SIG-M5 treated with dmso at 0.1 percent for 504 hours (cell line): ENCODE data around the gene PHOX2A.
"Not testable (repeated sequence)": the region's sequence is repeated elsewhere in the genome, so short reads cannot be mapped to it uniquely, and the experiment has no call there.

Experiments used
- DNase-seq: peaks from one replicate; lab custom pipeline; 2025; ENCODE audit not compliant: unreplicated experiment; lab: John Stamatoyannopoulos, UW

PHOX2A gene

GRCh38 chr11:72223615-72224563 is 20.1 kb downstream of the PHOX2A start:
- peak; percentile 64 for DNase-seq

GRCh38 chr11:72222907-72223614 is 20.9 kb downstream of the PHOX2A start:
- peak; percentile 95 for DNase-seq

DNA sequence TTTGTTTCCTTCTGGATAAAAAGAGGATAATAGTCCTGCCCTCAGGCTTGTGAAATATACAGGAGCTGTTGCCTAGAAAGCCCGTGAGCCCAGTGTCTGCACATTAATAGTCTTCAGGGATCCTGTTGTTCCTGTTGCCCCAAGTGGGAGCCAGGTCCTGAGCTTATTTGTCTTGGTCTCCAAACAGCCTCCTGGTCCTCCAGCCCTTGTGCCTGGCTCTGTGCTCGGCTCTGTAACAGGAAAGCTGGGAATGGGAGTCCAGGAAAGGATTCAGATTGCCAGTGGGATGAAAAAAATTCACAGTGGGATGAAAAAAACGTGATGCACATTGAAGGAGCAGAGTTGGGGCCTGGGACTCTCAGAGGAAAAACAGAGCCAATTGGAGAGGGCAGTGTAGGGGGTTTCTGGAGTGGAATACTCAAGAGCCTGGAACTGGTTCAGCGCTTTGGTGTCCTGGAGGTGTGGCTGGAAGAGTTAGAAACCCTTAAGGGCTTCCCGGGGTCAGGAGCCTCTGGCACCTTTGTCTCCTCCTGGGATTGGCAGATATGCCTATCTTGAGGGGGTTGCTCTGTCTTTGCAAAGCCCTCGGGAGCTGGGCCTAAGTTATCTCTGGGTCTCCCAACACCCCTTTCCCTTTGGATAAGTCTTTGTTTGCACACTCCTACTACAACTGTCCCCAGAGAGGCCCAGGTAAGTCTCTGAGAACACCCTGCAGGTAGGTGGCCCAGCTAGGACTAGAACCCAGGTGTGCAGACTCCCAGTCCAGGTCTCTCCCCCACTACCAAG is 21.7 kb downstream of the PHOX2A start:
- no peak for DNase-seq

DNA sequence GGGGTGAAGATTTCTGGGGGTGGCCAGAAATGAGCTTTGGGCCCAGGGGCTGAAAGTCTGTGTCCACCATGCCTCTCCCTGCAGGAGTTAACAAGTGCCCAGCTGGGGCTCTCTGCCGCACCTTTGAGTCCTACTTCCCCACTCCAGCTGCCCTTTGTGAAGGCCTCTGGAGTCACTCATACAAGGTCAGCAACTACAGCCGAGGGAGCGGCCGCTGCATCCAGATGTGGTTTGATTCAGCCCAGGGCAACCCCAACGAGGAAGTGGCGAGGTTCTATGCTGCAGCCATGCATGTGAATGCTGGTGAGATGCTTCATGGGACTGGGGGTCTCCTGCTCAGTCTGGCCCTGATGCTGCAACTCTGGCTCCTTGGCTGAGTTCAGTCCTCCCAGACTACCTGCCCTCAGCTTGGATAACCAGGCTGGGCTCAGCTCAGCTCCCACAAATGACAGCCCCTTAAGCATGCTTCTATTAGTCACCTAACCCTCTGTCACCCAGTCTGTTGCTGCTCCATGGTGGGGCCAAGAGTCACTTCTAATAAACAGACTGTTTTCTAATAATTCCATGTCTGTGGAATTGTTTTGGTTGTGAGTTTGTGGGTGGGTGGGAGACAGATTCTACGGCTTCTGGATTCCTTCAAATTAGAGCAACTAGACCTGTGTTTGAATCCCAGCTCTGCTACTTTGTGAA is 22.4 kb downstream of the PHOX2A start:
- no peak for DNase-seq

DNA sequence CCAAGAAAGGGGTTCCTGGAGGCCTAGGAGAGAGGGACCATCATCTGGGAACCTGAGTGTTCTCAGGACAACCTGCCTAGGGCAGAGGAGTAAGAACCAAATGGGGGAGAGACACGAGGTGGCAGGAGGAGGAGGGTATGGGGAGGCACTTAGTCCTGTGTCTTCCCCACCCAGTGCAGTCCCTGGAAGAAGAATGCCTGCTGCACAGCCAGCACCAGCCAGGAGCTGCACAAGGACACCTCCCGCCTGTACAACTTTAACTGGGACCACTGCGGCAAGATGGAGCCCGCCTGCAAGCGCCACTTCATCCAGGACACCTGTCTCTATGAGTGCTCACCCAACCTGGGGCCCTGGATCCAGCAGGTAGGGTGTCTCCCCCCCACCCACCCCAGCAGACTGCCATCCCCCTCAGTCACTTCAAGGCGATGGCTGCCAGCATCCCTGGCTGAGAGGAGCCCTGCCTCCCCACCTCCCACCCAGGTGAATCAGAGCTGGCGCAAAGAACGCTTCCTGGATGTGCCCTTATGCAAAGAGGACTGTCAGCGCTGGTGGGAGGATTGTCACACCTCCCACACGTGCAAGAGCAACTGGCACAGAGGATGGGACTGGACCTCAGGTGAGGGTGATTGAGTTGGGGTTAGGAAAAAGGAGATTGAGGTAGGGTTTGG is 23.1 kb downstream of the PHOX2A start:
- no peak for DNase-seq

- DNase-seq, result no peak
These were observed 25.7 kb downstream of the PHOX2A start for GRCh38 chr11:72218251-72218745.

- DNase-seq, result peak; percentile 33
These were observed 26.1 kb downstream of the PHOX2A start for GRCh38 chr11:72217841-72218240.

GRCh38 chr11:72216638-72217037 is 27.3 kb downstream of the PHOX2A start, which contains the start of gene FOLR2:
Gene FOLR2 (plus strand): TSS chr11:72216794. CDS start chr11:72218585, 1,791 bp downstream.
- no peak for DNase-seq

- DNase-seq, result peak; percentile 50
These were observed 34.9 kb downstream of the PHOX2A start for GRCh38 chr11:72209101-72209500.

DNA sequence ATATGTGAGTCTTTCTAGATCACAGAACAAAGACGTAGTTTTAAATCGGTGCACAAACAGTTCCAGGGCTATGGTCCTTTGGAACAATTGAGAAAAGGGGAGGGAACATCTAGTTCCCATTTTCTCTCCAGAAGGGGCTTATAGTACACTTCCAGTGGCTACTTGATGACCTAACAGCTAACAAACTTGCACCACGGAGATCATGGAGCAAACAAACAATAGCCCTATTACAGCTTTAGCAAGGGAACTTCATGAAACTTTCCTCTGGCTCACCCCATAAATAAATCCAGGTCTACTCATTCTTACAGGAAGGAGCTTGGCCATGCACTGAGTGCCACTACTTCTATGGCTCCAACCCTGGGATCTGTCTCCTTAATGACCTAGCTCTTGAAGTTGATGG is 35.7 kb downstream of the PHOX2A start:
- no peak for DNase-seq

- DNase-seq, result not testable (repeated sequence)
These were observed 37.2 kb downstream of the PHOX2A start for GRCh38 chr11:72206794-72207193.

- DNase-seq, result no peak
These were observed 39.1 kb downstream of the PHOX2A start for GRCh38 chr11:72204886-72205285.

DNA sequence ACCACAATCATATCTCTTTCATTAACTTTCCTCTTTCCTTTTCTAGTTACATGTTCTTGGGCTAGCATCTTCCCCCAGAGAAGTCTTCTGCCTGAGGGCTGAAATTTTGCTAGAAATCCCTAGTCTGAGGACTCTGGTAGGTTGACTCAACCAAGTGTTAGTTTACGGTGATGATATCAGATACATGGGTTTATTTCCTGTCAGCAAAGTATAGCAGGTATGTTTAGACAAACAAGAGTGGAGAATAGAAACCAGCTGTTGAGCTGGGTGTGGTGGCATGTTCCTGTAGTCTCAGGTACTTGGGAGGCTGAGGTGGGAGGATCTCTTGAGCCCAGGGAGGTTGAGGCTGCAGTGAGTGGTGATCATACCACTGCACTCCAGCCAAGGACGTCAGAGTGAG is 40.8 kb downstream of the PHOX2A start:
- no peak for DNase-seq

- DNase-seq, result no peak
These were observed 41.4 kb downstream of the PHOX2A start for GRCh38 chr11:72202571-72202970.

- DNase-seq, result not testable (repeated sequence)
These were observed 42.5 kb downstream of the PHOX2A start for GRCh38 chr11:72201445-72201844.

- DNase-seq, result no peak
These were observed 48.3 kb downstream of the PHOX2A start for GRCh38 chr11:72195518-72196270.

- no peak for DNase-seq
These were observed 52.0 kb downstream of the PHOX2A start, which contains the start of gene FOLR1 for GRCh38 chr11:72191961-72192381. Gene FOLR1 (plus strand): TSS chr11:72192140. CDS start chr11:72192174, 34 bp downstream.

- no peak for DNase-seq
These were observed 53.3 kb downstream of the PHOX2A start for GRCh38 chr11:72190631-72191071.
